ENCODE measurements around the gene MYO5B.

MYO5B gene

GRCh38 chr18:50187659-50188058, 7.3 kb downstream of the MYO5B start:
- DNase-seq, result no peak

DNA sequence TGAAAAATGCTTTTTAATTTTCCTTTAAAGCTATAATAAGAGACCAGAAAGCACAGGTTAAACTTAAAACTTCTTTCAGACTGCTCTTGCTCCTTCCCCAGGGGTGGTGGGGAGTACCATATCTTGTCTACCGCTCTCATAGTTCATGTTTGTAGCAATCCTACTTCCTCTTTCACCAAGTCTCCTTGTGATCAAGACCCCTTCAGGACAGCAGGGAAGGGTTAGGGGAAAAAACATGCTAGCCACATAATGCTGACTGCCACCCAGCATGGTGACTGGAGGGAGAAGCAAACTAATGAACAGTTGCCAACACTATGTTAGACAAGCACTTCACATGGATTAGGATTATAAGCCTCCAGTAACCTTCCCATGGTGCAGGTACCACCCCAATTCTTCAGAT, 8.6 kb downstream of the MYO5B start:
- no peak for DNase-seq

DNA sequence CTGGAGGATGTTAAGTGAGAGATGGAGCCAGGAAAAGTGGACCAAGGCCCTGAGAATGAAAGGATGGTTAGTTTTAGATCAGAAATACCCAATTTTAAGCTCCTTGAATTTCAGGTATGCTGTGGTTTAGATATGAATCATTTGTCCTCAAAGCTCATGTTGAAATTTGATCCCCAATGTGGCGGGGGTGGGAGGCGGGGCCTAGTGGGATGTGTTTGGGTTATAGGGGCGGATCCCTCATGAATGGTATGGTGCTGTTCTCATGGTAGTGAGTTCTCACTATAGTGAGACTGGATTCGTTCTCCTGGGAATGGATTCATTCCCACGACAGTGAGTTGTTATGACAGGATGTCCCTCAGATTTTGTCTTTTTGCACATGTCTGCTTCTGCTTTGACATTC, 11.4 kb downstream of the MYO5B start:
- no peak for DNase-seq

DNA sequence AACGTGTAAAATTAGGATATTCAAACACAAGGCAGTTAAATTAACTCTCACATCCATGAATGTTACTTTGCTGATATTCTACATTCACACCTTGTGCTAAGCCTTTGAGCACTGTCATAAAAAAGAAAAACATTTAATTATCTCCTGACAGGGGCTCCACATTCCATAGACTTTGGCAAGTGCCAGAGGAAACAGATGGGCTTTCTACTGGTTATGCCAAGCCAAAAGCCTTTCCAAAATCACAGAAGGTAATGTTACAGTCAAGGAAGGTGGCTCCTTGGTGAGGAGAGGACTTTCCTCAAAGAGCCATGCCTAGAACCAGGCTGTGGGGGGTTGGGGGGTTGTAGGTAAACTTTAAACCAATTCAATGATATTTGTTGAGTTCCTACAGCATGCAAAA, 12.4 kb downstream of the MYO5B start:
- DNase-seq, result no peak

DNA sequence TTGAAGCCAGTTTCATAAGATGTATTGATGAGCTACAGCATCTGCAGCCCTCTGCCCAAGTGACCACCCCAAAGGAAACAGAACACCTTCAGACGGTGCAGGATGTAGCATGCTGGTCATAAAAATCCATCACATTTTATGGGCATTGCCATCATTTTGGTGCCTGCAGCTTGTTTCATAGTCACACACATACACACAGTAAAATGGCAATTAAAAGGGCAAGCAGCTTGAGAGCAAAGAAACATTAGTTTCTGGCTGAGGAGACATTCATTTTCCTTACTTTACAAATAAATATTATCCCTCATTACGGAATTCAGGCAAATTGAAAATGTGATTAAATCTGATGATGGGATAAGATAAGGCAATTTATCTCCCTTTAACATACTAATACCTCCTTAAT, 13.4 kb downstream of the MYO5B start:
- DNase-seq, result no peak

- DNase-seq, result no peak
Measured at GRCh38 chr18:50179465-50179864, 15.5 kb downstream of the MYO5B start.

DNA sequence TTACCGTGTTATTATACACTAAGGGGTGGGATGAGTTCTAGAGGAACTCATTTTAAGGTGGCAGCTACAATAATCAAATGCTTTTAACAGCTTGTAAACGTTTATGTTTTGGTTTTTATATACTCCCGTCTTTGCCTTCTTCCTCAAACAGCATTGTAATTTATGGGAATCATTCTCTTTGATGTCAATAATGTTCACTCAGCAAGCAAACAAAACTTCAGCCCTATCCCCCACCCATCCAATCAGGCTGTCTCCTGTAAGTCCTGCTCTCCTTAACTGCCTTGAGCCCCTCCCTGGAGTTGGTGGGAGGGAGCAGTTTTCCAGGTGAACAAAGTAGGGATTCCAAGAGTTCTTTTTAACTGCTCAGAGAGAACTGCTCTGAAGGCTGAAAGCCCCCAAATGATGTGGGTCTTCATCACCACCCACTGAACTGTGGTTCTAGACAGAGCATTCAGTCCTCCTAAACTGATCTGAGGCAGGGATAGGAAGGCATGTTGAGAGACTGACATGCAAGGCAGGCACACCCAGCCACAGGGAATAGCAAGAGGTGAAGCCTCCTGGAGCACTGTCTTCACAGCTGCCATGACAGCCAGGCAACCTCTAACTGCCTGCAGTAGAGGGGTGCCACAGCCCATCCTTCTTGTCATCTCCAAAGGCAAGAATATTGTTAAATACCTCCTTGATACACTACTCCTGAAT, 17.5 kb downstream of the MYO5B start:
- no peak for DNase-seq

DNA sequence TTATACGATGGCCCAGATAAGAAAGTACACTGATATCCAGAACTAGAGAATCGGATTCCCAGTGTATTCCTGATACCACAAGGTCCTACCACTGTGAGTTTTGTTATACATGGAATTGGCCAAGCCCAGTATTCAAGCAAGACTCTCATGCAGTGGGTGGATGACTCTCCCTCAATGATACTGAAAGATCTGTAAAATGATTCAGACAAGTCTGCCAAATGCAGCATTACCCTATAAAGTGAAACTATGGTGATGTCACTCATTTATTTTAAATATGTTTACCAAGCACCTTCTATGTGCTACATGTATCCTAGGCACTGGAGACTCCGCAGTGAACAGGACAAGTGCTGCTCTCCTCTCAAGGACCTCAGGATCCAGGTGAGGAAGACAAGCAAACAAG, 22.6 kb downstream of the MYO5B start:
- DNase-seq, result no peak

DNA sequence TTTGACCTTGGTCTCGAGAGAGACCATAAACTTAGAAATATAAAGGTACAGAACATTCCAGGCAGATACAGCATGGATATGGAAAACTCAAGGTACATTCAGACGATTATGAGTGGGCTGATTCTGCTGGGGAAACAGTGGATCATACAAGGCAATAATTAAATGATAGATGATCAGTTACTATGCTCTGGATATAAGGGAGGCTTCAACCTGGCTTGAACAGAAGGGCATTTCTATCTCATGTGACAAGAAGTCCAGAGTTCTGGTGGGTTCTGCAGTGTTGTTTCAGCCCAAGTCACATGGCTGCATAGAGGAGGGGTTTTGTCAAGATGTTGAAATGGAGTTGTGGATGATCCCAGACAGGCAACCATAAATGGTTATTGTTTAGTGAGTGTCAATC, 23.5 kb downstream of the MYO5B start:
- DNase-seq, result no peak

DNA sequence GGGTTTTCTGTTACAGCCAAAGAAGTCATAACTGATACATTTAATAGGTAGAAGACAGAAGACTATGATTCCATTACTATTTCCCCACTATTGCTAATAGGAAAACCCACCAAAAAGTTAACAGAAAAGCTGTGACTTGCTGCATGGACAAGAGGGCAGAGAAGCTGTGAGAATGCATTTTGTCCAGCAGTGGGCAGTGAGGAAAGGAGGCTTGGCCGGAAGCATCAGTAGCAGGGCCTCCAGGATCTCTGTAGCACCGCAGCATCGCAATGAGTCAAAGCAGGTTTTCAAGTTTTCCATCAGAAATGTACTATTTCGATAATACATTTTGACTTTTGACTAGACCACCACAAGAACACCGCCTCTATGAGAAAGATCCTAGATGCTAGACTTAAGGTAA, 24.9 kb downstream of the MYO5B start:
- no peak for DNase-seq

DNA sequence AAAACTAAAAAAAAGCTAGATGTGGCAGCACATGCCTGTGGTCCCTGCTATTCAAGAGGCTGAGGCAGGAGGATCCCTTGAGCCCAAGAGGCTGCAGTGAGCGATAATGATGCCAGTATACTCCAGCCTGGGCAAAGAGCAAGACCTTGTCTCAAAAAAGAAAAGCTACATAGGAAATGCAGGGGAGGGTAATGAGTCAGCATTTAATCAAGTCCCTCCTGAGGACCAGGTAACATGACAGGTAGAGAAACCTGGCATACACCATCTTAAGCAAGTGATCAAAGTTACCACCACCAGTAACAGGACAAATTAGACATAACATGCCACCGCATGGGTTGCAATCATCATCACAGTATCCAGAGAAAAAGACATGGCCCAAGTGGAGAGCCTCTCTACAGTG, 25.8 kb downstream of the MYO5B start:
- DNase-seq, result no peak

- DNase-seq, result no peak
Measured at GRCh38 chr18:50167966-50168365, 27.0 kb downstream of the MYO5B start.

- no peak for DNase-seq
Measured at GRCh38 chr18:50166901-50167300, 28.0 kb downstream of the MYO5B start.

DNA sequence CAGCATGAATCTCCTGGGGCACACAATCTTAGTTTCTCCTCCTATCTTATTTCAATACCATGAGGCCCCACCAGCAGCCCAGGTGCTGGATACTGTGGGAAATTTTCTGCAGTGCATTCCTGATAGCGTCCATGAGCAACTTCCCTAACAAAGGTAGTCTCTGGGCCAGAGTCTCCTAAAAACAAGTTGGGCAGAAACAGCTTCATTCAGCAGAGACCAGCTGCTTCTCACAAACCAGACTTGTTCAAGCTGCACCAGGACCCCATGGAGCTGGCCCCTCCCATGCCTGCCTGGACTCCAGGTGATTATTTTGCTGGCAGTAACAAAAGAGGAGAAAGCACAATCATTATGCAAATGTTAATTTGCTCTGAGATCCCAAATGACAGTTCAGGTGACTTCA, 31.4 kb downstream of the MYO5B start:
- no peak for DNase-seq

DNA sequence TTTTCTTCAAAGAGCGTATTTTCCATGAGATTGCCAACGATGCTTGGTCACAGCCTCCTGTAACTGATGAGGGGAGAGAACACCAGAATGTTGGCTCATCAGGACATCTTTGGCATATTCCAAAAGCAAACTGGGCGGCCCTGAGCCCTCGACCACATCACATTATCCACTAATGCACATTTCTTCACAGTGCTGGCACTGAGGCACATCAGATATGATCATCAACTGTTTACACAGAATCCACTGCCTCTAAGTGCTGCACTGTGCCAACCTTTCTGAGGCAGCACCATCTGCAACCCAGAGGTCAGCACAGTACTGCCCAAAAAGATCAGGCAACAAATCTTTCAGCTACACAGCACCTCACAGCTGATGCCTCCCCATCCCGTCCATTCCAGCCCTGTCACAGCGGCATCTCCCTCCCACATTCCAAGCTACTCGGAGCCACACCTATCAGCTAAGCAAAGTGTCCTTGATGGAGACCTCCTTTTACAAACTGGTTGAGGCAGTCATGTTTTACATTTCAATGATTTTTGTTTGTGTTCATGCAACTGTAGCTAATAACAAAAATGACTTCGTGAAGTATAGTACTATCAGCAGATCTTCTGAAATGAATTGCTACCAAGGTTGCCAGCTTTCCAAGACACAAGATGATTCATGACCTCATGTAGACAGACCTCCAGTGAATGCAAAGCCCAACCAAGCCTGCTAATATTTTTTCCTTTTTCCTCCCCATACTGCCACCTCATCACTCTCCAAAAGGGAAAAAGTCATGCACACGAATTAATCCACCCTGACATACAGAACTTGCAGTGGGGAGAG, 32.3 kb downstream of the MYO5B start:
- no peak for DNase-seq

DNA sequence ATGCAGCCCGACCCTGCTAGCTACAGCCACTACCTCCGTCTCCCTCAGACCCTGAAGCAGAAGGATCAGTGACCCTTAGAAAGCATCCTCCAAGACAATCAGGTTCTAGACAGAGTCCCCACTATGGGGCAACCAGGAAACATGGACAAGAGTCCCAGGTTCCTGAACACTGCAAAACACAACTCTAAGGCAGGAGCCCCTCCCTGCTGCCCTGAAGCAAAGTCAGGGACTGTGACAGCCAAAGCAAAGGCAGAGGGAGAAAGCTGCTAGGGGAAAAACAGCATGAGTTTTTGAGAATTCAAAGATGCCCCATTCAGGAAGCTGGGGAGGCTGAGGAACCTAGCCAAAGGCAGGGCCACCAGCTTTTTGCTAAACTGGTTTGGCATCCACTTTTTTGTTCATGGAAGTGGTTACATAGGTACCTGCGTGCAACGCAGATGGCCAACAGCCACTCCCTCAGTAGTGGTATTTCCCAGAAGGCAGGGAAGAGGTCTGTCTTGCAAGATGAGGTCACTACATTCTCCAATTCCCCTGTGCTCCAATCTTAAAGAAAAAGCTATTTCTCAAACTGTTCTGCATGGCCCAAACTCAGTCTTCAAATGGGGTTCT, 33.2 kb downstream of the MYO5B start:
- no peak for DNase-seq

GRCh38 chr18:50159654-50160046, 35.3 kb downstream of the MYO5B start:
- no peak for DNase-seq

DNA sequence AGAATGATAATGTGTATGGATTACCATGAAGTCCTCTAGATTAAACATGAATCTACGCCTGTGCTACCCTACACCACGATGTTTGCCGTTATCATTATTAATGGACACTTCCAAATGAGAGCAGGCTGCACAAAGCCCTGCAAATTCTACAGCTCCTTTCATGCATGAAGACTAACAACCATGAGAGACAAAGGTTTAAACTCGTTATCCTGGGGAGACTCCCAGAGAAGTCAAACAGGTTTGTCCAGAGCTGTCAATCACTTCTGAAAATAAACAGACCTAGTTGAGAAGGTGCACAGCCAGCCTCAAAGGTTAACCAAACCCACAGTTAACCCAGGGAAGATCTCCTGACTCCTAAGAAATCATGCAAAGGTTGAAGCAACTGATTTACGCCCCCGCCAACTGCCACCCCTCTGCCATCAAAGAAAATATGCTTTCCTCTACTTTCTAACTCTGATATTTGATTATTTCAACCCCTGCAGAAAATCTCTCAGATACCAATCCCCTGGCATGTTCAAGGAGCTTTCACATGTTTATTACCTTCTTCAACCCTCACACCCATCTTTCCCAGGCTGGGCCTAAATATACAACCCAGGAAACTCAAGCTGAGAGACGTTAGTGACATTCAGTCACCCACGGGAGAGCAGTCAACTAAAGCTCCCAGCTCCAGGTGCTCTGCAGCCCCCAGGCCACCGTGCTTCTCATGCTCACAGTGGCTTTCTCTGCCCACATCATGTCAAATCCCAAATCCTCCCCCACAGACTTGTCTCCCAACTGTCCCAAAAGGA, 35.9 kb downstream of the MYO5B start:
- DNase-seq, result no peak

- DNase-seq, result no peak
Measured at GRCh38 chr18:50155406-50155805, 39.5 kb downstream of the MYO5B start.

DNA sequence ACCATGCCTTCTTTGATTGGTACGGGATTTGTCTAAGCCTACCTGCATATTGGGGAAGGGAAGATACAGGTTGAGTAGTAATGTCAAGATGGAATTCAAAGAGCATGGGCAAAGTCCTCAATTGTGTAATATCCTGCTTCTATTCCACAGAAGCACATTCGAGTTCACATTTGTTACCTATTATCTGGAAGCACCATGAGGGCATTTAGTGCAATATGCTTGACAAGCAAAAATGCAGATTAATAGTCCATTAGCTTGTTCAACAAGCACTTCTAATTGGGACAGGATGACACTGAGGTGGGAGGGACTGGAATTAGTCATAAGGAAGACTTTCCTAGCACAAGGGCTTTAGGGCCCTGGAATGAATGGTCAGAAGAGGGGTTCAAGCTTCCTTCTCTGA, 40.5 kb downstream of the MYO5B start:
- no peak for DNase-seq

DNA sequence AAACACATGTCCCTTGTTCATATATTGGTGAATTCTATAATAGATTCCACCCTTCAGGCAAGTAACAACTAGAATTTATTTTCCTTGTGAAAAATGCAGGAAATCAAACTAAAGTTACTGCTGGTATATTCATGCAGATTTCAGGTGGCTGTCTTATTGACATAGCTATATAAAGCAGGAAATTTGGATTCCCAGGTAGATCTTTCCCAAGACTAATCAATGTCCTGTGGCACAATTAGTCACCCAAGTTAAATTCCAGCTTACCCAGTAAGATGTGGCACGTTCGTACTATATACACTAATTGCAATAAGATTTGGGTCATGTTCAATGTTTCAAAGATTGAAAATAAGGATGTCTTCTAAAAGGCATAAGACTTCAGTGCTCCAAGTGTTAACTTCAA, 42.0 kb downstream of the MYO5B start:
- DNase-seq, result no peak

GRCh38 chr18:50151926-50152325, 43.0 kb downstream of the MYO5B start:
- no peak for DNase-seq

DNA sequence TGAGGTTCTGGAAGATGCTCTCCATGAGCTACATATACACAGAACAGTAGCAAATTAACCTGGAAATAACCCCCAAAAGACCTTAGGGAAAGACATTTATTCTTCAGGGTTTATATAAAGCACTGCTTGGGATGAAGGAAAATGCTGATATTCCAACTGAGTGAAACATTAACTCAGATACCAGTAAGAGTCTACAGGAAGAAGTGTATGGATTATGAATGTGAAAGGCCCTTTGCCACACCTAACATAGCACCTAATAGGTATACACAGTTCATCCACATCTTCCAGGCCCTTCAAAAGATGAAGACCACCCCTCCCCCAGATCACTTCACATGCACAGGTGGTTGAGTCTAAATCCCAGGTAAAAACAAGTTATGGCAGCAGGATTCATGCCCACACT, 50.4 kb downstream of the MYO5B start:
- DNase-seq, result no peak

DNA sequence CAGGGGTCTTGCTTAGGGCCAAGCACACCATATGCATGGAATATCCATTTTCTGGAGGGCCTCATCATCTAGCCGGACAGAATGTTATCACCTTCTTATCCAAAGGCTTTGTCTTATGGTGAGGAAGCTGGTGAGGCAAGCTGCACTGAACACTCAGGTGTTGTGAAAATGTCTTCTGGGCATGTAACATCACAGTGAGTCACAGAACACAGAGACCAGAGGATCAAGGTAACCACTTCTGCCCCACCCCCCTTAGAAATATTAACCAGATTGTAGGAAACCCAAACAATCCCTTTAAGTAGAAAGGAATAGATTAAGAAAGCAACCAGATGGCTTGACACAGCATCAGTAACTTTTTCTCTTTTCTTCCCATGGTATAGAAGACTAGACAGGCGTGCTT, 51.1 kb downstream of the MYO5B start:
- DNase-seq, result no peak

Measured in activated CD4-positive, alpha-beta T cell treated with anti-CD3 and anti-CD28 coated beads, Interleukin-2, Interleukin-6, amounts not matched to agents 100 ng/mL and 50 ng/mL, durations not matched to agents 16 hours and 8 hours (primary cell).